Ammon's horn (tissue), 1 donor: ENCODE results near the gene ERC1.
"Not testable (repeated sequence)": the region's sequence is repeated elsewhere in the genome, so short reads cannot be mapped to it uniquely, and the experiment has no call there.

Source experiments
- DNase-seq: peaks from one replicate; pipeline ENCODE4 v3.0.0-alpha.2; 2016; ENCODE audit warnings: low spot score

Gene ERC1

DNA sequence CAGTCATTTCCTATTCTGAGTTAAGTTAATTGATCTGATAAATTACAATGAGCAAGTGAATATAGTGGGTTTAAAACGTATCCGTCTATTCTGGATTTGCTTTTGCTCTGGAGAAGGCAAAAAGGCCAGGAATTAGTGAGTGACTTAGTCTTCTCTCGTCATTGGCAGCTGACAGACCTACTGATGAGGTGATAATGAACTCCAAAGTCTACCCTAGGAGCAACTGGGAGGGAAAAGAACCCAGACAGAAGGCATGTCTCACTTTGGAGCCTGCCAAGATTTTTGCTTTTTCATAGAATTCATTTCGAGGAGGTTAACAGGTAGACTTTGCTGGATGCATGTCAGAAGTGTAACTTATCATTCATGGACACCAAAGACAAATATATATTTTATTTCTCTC, 333.1 kb downstream of the ERC1 start:
- DNase-seq = no peak

DNA sequence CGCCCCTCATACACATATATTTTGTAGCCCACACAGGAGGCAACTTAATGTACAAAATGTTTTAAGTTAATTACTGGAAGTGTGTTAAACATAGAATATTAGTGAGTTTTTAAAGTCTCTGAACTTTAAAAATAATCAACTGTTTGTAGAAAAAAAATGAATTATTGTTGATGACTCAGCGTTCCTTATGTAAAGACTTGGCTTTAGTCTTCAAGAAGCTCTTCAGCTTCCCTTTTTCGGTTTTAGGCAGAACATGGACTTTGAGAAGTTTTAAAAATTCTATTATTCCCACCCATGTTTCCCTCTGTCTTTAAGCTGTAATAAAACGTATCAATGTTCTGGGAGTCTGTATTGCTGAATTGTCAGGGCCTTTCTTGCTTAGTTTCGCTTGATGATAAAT, 333.9 kb downstream of the ERC1 start:
- no peak for DNase-seq

GRCh38 chr12:1325666-1326065, 334.6 kb downstream of the ERC1 start:
- no peak for DNase-seq

DNA sequence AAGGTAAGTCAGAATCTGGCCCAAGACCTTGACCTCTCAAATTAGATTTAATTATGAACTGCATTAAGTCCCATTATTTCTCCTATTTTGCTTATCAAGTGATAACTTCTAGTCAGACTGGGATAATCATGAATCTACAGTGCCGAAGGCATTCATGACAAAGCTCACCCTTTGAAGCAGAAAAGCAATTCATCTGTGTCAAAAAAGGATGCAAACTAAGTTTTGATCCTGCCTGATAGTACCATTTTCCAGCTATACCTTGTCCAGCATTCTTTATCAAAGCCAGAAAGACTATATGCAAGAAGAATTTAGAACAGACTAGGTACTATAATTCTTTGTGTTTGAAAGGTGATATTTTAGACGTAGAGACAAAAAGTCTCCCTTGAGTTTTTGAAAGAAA, 335.2 kb downstream of the ERC1 start:
- DNase-seq = no peak

- peak; percentile 49 for DNase-seq
These were observed 337.4 kb downstream of the ERC1 start for GRCh38 chr12:1328391-1328790.

- DNase-seq = no peak
These were observed 338.9 kb downstream of the ERC1 start for GRCh38 chr12:1329784-1330476.

DNA sequence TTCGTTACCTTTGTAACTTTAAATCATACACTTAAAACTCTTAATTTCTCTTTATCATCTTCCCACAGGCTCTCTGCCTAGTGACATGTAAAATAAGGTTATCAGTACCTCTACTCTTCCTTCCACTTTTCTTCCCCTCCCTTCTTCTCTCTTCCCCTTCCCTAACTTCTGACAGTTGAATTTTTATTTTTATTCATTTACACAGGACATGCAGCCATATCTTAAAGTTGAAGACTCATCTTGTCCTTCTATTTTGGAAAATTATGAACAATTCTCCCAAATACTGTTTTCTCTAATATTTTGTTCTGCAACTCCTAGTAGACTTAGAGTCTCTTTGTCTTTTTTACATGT, 339.4 kb downstream of the ERC1 start:
- no peak for DNase-seq

DNA sequence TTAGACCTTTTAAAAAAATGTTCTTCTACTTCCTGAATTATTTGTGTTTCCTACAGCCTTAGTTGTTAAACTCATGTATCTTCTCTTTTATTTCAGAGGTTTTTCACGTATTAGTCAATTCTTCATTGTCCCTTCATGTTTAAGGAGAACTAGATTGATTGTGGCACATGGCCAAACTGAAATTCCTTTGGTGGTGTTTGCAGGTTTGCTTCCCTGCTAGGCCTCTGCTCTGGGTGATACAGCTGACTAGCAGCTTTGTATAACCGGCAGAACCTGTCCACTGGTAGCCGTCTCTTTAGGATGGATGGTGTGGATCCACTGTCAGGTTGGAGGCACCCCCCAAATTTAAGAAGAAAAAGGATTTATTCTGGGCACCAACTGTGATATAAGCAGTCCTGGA, 341.3 kb downstream of the ERC1 start:
- no peak for DNase-seq

- DNase-seq = no peak
These were observed 347.6 kb downstream of the ERC1 start for GRCh38 chr12:1338483-1339177.

- not testable (repeated sequence) for DNase-seq
These were observed 348.1 kb downstream of the ERC1 start for GRCh38 chr12:1339178-1339541.

- DNase-seq = no peak
These were observed 348.7 kb downstream of the ERC1 start for GRCh38 chr12:1339618-1340319.

DNA sequence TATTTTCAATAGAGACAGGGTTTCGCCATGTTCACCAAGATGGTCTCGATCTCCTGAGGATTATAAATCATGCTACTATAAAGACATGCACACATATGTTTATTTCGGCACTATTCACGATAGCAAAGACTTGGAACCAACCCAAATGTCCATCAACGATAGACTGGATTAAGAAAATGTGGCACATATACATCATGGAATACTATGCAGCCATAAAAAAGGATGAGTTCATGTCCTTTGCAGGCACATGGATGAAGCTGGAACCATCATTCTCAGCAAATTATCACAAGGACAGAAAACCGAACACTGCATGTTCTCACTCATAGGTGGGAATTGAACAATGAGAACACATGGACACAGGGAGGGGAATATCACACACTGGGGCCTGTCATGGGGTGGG, 350.2 kb downstream of the ERC1 start:
- DNase-seq = not testable (repeated sequence)

DNA sequence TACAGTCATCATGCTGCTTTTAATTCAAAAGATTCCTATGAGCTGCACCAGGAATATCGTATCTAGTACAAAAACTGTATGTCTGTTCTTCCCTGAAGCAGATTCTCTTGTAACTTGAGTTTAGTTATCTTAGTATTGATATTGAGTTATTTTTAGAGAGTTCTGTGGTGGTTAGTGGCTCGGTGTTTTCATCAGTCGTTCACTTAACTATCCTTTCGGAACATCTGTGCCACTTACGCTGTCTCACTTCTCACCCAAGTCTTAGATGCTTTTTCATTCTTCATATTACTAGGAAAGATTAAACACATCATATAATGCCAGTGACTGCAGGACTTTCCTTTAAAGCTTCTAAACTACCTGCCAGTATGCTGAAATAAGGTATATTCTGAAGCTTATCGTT, 352.4 kb downstream of the ERC1 start:
- no peak for DNase-seq

- DNase-seq = no peak
These were observed 353.2 kb downstream of the ERC1 start for GRCh38 chr12:1344245-1344644.

DNA sequence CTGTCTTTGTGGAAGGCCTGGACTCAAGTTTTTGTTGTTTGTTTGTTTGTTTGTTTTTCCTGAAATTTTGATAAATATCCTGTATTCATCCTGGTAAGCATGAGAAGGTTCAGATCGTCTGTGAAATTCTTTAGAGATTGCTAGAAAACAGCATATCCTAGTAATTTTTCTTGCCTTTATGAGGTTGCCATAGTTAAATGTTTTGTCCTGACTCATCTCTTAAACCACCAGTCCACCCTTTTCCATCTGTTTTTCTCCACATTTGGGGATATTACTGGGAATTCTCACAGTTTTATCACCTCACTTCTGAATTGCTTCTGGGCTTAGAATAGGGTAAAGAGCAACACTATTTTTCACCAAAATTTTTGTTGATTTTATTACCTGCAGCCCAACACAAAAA, 355.1 kb downstream of the ERC1 start:
- DNase-seq = no peak

GRCh38 chr12:1347294-1347693, 356.3 kb downstream of the ERC1 start:
- DNase-seq = no peak

- DNase-seq = no peak
These were observed 357.6 kb downstream of the ERC1 start for GRCh38 chr12:1348606-1349005.

DNA sequence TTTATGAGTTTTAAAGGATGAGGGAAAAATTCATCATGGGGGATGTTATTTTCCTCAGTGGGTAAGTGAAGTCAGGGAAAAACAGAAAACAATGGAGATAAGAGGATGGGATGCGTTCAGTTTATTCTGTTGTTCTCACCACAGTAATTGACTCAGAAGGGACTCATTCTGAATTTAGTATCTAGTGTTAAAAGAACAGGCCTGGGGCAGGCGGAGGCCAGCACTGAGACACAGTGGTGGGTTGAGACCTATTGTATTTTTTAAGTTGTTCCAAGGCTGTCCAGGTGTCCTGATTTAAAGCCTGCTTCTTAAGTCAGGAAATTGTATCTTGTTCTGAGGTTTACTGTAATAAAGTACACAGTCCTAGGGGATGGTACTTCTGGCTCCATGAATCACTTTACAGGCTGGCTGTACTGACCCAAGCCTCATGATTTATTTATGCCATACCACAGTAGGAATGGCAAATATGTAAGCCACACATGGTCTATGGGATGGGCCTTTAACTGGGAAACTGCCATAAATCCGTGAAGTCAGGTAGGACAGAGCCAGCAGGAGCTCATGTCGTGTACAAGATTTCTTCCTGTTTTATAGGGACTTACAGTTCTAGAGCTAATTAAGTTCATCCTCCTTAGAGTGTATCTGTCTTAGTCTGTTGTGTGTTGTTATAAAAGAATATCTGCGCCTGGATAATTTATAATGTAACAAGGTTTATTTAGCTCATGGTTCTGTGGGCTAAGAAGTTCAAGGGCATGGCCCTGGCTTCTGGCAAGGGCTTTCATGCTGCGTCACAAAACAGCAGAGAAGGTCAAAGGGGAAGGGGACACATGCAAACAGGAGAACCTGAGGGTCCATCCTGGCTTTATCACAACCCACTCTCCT, 359.3 kb downstream of the ERC1 start:
- DNase-seq = no peak

- no peak for DNase-seq
These were observed 359.9 kb downstream of the ERC1 start for GRCh38 chr12:1350934-1351240.

- no peak for DNase-seq
These were observed 360.9 kb downstream of the ERC1 start for GRCh38 chr12:1351926-1352325.

GRCh38 chr12:1353451-1353850, 362.4 kb downstream of the ERC1 start:
- no peak for DNase-seq

- DNase-seq = no peak
These were observed 364.4 kb downstream of the ERC1 start for GRCh38 chr12:1355396-1355795.

- DNase-seq = not testable (repeated sequence)
These were observed 364.8 kb downstream of the ERC1 start for GRCh38 chr12:1355871-1356270.
